Endothelial cell of umbilical vein (primary cell): ENCODE measurements around the gene NHS. TPM values are rescaled to one million over a fixed set of nuclear protein-coding genes. Genes with fewer than 3 reads are reported as not detected.
A peak's percentile ranks its signal among the peaks of the same experiment; 100 is the strongest.

Experiments used
- BruUV-seq: library from RNA; stranded (reverse); fragments of 400-500 nt; replicated peaks from 2 replicates; lab custom pipeline; 2021; lab: Mats Ljungman, UMichigan
- CTCF ChIA-PET: fragments of 300-600, 350-600 bp; sonication (Branson Sonifier 250); formaldehyde crosslinking; loops from one replicate; lab custom pipeline; 2021; ENCODE audit warnings: antibody characterized with exemption, inconsistent platforms; lab: Charles Lee
- POLR2A ChIA-PET: fragments of 300-600, 350-600 bp; sonication (Branson Sonifier 250); formaldehyde crosslinking; loops from one replicate; lab custom pipeline; 2021; ENCODE audit warnings: antibody characterized with exemption, inconsistent platforms; lab: Charles Lee
- DNase-seq: peaks from one replicate; pipeline ENCODE4 v3.0.0-alpha.2; 2011; ENCODE audit warnings: low read depth, low spot score
- FAIRE-seq: peaks from 2 replicates; lab custom pipeline; 2011; peaks lifted over from hg19 to GRCh38; lab: Jason Lieb, UNC
- H2AFZ ChIP-seq: 2 replicates; pipeline ENCODE4 v1.6.0; 2012; ENCODE audit warnings: low read depth, low read length, control low read depth, inconsistent platforms
- H3K27ac ChIP-seq: 2 replicates; pipeline ENCODE4 v1.5.1; 2011; ENCODE audit warnings: low read depth, mild to moderate bottlenecking, control low read depth, low read length, moderate library complexity; ENCODE audit not compliant: insufficient read depth
- H3K27me3 ChIP-seq, 2 experiments: 2 replicates each; pipeline versions ENCODE4 v1.6.0 to v1.6.1; 2011; ENCODE audit warnings: low read length in 2 of 2, mixed read lengths in 1 of 2; ENCODE audit not compliant: control insufficient read depth in 2 of 2, insufficient read depth in 2 of 2
- H3K36me3 ChIP-seq, 2 experiments: 2 replicates in 1 of 2; 3 replicates in 1 of 2; pipeline ENCODE4 v1.5.1; 2011; ENCODE audit warnings: low read length in 2 of 2, mild to moderate bottlenecking in 1 of 2, moderate library complexity in 1 of 2; ENCODE audit not compliant: control insufficient read depth in 2 of 2, insufficient read depth in 2 of 2; ENCODE audit errors: extremely low read depth in 1 of 2
- H3K4me1 ChIP-seq: 3 replicates; pipeline ENCODE4 v1.5.1; 2011; ENCODE audit warnings: mild to moderate bottlenecking, low read length; ENCODE audit not compliant: control insufficient read depth, insufficient read depth; ENCODE audit errors: extremely low read depth
- H3K4me2 ChIP-seq: 2 replicates; pipeline ENCODE4 v1.6.1; 2011; ENCODE audit warnings: low read length, control low read depth, mixed read lengths; ENCODE audit not compliant: insufficient read depth
- H3K4me3 ChIP-seq, 3 experiments: fragments of 200-600 bp in 1 of 3; sonication (generic), shearing (Covaris generic) in 1 of 3; replicated peaks in 1 of 3; 2 replicates each; pipeline ENCODE4 v1.5.1; 2011 to 2016; ENCODE audit warnings: control low read depth in 3 of 3, low read length in 3 of 3, mild to moderate bottlenecking in 2 of 3, inconsistent platforms in 1 of 3, low read depth in 1 of 3, moderate library complexity in 1 of 3; ENCODE audit not compliant: insufficient read depth in 1 of 3
- H3K79me2 ChIP-seq: 2 replicates; pipeline ENCODE4 v1.6.0; 2012; ENCODE audit warnings: low read length, inconsistent platforms; ENCODE audit not compliant: control insufficient read depth, insufficient read depth
- H3K9ac ChIP-seq: replicated peaks from 2 replicates; pipeline ENCODE3; 2011; ENCODE audit warnings: low read length, control low read depth; ENCODE audit not compliant: insufficient read depth; ENCODE audit errors: extremely low read depth
- H3K9me1 ChIP-seq: replicated peaks from 3 replicates; pipeline ENCODE4 v1.6.0; 2011; ENCODE audit warnings: mild to moderate bottlenecking, low read length; ENCODE audit not compliant: control insufficient read depth, insufficient read depth; ENCODE audit errors: extremely low read depth
- H3K9me3 ChIP-seq: replicated peaks from 2 replicates; pipeline ENCODE4 v1.5.1; 2012; ENCODE audit warnings: low read length, inconsistent platforms; ENCODE audit not compliant: control insufficient read depth, insufficient read depth
- H4K20me1 ChIP-seq: replicated peaks from 2 replicates; pipeline ENCODE3; 2011; ENCODE audit warnings: mild to moderate bottlenecking, low read length; ENCODE audit not compliant: control insufficient read depth, insufficient read depth; ENCODE audit errors: extremely low read depth
- EZH2 ChIP-seq: IDR thresholded peaks from 2 replicates; pipeline ENCODE4 v1.6.1; 2012; ENCODE audit warnings: borderline replicate concordance, low read depth, mild to moderate bottlenecking, moderate library complexity, low read length, inconsistent platforms; ENCODE audit not compliant: severe bottlenecking
- FOS ChIP-seq: IDR thresholded peaks from 2 replicates; pipeline ENCODE4 v1.6.1; 2011; ENCODE audit warnings: mild to moderate bottlenecking, low read length, moderate library complexity, borderline replicate concordance; ENCODE audit not compliant: insufficient read depth
- GATA2 ChIP-seq: IDR thresholded peaks from 2 replicates; pipeline ENCODE4 v1.7.0; 2011; ENCODE audit warnings: low read depth, mild to moderate bottlenecking, moderate library complexity, mixed read lengths, low read length; ENCODE audit not compliant: insufficient read length, insufficient read depth
- JUN ChIP-seq: IDR thresholded peaks from 2 replicates; pipeline ENCODE4 v1.6.1; 2011; ENCODE audit warnings: borderline replicate concordance, low read depth; ENCODE audit not compliant: insufficient read length, insufficient read depth
- MYC ChIP-seq: IDR thresholded peaks from one replicate; pipeline ENCODE4 v1.6.1; 2011; ENCODE audit warnings: mild to moderate bottlenecking, low read depth, low read length
- POLR2A ChIP-seq: IDR thresholded peaks from 2 replicates; pipeline ENCODE4 v1.6.1; 2012; ENCODE audit warnings: low read depth, mild to moderate bottlenecking, control low read depth, low read length
- POLR2AphosphoS5 ChIP-seq: IDR thresholded peaks from 2 replicates; pipeline ENCODE4 v1.6.1; 2012; ENCODE audit warnings: low read depth, mild to moderate bottlenecking, control low read depth, low read length, moderate library complexity; ENCODE audit not compliant: insufficient read depth
- dilution Hi-C: fragments of 300-500 bp; cut with MboI; formaldehyde crosslinking; loops from one replicate; pipeline ENCODE4 v1.15.0; 2019; ENCODE audit warnings: low sequenced_read_pairs; ENCODE audit not compliant: extremely low pct_ligation_motif_present
- intact Hi-C: fragments of 100-400 bp; cut with micrococcal nuclease; formaldehyde crosslinking; loops from one replicate; pipeline ENCODE4 v1.10.0; 2022
- polyA plus RNA-seq, 4 experiments: library from polyadenylated mRNA; depleted of rRNA in 3 of 4; stranded (reverse) in 3 of 4; unstranded in 1 of 4; fragments of >200 nt; gene quantifications; 2 replicates each; pipeline versions ENCODE4 v1.2.1 to v1.2.3, GENCODE V29; 2011 to 2012; ENCODE audit warnings: missing spikeins in 1 of 4
- total RNA-seq: library from RNA; stranded (reverse); gene quantifications from 2 replicates; pipeline ENCODE4 v1.2.3, GENCODE V29; 2021
- TF ChIP-seq, protein P1 (sequence below), 2 donors: IDR thresholded peaks; 1 replicate in 1 of 2; 2 replicates in 1 of 2; pipeline ENCODE4 v1.5.1; 2011; ENCODE audit warnings: low read length in 2 of 2, mild to moderate bottlenecking in 2 of 2, moderate library complexity in 2 of 2, control low read depth in 1 of 2, inconsistent platforms in 1 of 2, low read depth in 1 of 2; ENCODE audit not compliant: insufficient read depth in 1 of 2; ENCODE audit errors: extremely low read depth in 1 of 2
- TF ChIP-seq, protein P2 (sequence below): IDR thresholded peaks from 2 replicates; pipeline ENCODE4 v1.6.1; 2011; ENCODE audit not compliant: insufficient read depth, insufficient read length

NHS gene
- total and polyA plus RNA-seq, 2 donors (not counting 3 experiments of a cell fraction or from before 2014, with no cell fraction given), result 0.07 to 0.46 TPM

DNA sequence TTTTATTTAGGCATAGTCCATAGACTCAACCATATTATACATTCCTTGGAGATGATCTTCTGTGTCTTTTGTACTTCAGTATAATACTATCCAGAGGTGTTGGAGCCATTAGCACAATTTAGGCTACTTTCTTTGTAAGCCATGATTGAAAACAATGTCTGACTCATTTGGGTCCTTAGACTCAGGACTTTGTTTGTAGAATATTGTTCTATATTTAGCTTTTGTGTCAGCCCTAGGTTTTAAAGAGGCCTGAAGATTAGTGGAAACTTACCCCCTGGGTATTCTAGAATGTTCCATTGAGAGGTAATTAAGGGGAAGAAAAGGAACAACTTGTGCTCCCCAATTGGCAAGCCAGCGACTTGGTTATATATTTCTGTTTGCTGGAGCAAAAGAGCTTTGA is 217.1 kb downstream of the NHS start:
- no peaks in the 10 kb centered on the region for H3K79me2 ChIP-seq
- no peaks in the 10 kb centered on the region for H3K36me3 ChIP-seq
- H3K27me3 ChIP-seq, result no peaks in the 10 kb centered on the region
- CTCF ChIA-PET, result interaction anchor here (1.0 to 3.1 kb wide), 23 partner anchors 9 to 766 kb away, joined by 3 to 39 read pairs (median 6); no protein-coding TSS in a partner anchor
- peak; percentile 53 for DNase-seq
- H3K9me1 ChIP-seq, result no peaks in the 10 kb centered on the region
- peak overlapping the region; percentile 56 for H3K4me2 ChIP-seq
- dilution Hi-C loops (no loop called here), intact Hi-C loops (loop anchor here (10.0 kb wide), 2 partner anchors 763 to 767 kb away; partner anchors contain the start of gene SCML2)
- H4K20me1 ChIP-seq, result no peaks in the 10 kb centered on the region
- peak overlapping the region; percentile 59 for H3K27ac ChIP-seq
- H3K9ac ChIP-seq, result peak overlapping the region; percentile 32
- no peak for FAIRE-seq
- BruUV-seq, result no TSS peak
- POLR2A ChIA-PET, result no interaction called here
- H3K4me1 ChIP-seq, result peaks cover 43% of the 10 kb centered on the region
- H3K9me3 ChIP-seq, result no peaks in the 10 kb centered on the region
- no peak overlapping the region for H2AFZ ChIP-seq
- peak overlapping the region in 1 of 3 experiments; percentile 19 for H3K4me3 ChIP-seq
- TF ChIP-seq MYC, result no peak
- peak; percentile 23 for TF ChIP-seq JUN

DNA sequence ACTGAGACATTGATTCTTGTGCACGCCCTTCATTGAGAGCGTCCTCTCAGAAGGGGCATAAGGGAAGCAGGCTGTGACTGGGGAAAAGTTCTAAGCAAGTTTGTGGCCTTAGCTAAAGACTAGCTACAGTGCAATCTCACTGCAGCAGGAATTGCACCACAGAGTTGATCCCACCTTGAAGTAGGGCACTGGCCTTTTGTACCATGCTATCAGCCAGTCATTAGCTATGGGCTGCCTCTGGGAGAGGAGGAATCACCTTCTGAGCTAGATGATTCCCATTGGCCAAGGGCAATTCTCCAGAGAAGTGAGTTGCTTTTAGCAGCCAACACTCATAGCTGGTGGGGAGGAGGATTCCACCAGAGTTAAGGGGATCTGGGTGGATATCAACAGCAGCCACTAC is 219.7 kb downstream of the NHS start:
- no TSS peak for BruUV-seq
- intact Hi-C loops (loop anchor here (1.0 to 10.0 kb wide), 5 partner anchors 39 to 770 kb away; partner anchors contain the start of genes SCML1 and SCML2), dilution Hi-C loops (no loop called here)
- H2AFZ ChIP-seq, result no peak overlapping the region
- no peaks in the 10 kb centered on the region for H4K20me1 ChIP-seq
- H3K4me3 ChIP-seq, result no peak overlapping the region
- no peak overlapping the region for H3K9ac ChIP-seq
- FAIRE-seq (no peak), DNase-seq (no peak)
- no peaks in the 10 kb centered on the region for H3K9me1 ChIP-seq
- peaks cover 57% of the 10 kb centered on the region for H3K4me1 ChIP-seq
- H3K27ac ChIP-seq, result peak overlapping the region; percentile 57
- ChIA-PET CTCF (interaction anchor here (0.8 to 1.3 kb wide), 3 partner anchors 39 to 60 kb away, joined by 3 to 4 read pairs (median 3); no protein-coding TSS in a partner anchor), POLR2A (no interaction called here)
- H3K36me3 ChIP-seq, result no peaks in the 10 kb centered on the region
- peak overlapping the region; percentile 23 for H3K4me2 ChIP-seq
- TF ChIP-seq POLR2A, result no peak
- TF ChIP-seq, protein P1, sequence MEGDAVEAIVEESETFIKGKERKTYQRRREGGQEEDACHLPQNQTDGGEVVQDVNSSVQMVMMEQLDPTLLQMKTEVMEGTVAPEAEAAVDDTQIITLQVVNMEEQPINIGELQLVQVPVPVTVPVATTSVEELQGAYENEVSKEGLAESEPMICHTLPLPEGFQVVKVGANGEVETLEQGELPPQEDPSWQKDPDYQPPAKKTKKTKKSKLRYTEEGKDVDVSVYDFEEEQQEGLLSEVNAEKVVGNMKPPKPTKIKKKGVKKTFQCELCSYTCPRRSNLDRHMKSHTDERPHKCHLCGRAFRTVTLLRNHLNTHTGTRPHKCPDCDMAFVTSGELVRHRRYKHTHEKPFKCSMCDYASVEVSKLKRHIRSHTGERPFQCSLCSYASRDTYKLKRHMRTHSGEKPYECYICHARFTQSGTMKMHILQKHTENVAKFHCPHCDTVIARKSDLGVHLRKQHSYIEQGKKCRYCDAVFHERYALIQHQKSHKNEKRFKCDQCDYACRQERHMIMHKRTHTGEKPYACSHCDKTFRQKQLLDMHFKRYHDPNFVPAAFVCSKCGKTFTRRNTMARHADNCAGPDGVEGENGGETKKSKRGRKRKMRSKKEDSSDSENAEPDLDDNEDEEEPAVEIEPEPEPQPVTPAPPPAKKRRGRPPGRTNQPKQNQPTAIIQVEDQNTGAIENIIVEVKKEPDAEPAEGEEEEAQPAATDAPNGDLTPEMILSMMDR (IDR thresholded peaks at IDR 0.05; ENCODE audit: extremely low read depth in 1 of 2, insufficient read depth in 1 of 2, low read depth in 1 of 2, low read length in 2 of 2), result no peak
- TF ChIP-seq, protein P2, sequence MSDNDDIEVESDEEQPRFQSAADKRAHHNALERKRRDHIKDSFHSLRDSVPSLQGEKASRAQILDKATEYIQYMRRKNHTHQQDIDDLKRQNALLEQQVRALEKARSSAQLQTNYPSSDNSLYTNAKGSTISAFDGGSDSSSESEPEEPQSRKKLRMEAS, result no peak
- TF ChIP-seq MYC, result no peak
- TF ChIP-seq JUN, result no peak
- no peak for TF ChIP-seq EZH2
- TF ChIP-seq FOS, result no peak
- TF ChIP-seq POLR2AphosphoS5, result no peak
- no peak for TF ChIP-seq GATA2
- H3K79me2 ChIP-seq, result no peaks in the 10 kb centered on the region
- no peaks in the 10 kb centered on the region for H3K9me3 ChIP-seq
- no peaks in the 10 kb centered on the region for H3K27me3 ChIP-seq
